NCI-H2196 (cell line): ENCODE measurements around the gene ZFAND4.
"Not testable (repeated sequence)": the region's sequence is repeated elsewhere in the genome, so short reads cannot be mapped to it uniquely, and the experiment has no call there.

ENCODE experiments used
- DNase-seq: peaks from one replicate; lab custom pipeline; 2025; ENCODE audit not compliant: unreplicated experiment; lab: John Stamatoyannopoulos, UW

Gene ZFAND4

DNA sequence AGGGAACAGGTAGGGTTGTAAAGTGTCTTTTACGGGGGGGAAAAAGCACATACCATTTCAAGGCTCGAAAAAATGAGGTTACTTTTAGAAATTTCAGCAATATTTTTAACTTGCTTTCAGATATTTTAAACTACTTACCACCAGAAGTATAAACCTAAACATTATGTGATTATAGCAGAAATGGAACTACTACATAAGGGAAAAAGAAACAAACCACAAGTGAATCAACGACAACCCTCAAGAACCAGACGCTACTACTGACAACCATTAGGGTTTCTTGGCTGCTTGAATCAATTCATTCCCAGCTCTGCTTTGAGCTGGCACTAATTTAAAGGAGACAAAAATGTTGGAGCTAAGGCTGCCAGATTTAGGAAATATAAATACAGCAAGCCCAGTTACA, 80.1 kb downstream of the ZFAND4 start:
- DNase-seq = no peak

DNA sequence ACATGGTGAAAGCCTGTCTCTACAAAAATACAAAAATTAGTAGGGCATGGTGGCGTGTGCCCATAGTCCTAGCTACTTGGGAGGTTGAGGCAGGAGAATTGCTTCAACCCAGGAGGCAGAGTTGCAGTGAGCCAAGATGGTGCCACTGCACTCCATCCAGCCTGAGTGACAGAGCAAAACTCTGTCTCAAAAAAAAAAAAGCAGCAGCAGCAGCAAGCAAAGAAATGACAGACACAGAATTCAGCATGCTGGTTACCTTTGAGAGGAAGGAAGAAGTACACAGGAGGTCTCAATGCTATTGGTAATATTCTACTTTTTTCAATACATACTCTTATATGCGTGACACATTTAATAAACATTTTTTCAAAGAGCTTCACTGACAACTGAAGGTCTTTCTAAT, 81.3 kb downstream of the ZFAND4 start:
- no peak for DNase-seq

DNA sequence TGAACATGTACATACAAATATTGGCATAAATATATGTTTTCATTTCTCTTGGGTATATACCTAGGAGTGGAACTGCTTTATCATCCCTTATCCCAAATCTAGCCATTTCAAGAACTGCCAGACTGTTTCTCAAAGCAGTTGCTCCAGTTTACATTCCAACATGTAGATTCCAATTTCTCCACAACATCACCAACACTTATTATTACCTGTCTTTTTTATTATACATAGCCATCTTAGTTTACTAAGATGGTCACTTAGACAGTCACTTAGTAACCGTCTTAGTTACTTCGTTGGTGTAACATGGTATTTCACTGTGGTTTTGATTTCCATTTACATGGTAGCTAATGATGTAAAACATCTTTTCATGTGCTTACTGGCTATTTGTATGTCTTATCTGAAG, 82.7 kb downstream of the ZFAND4 start:
- no peak for DNase-seq

DNA sequence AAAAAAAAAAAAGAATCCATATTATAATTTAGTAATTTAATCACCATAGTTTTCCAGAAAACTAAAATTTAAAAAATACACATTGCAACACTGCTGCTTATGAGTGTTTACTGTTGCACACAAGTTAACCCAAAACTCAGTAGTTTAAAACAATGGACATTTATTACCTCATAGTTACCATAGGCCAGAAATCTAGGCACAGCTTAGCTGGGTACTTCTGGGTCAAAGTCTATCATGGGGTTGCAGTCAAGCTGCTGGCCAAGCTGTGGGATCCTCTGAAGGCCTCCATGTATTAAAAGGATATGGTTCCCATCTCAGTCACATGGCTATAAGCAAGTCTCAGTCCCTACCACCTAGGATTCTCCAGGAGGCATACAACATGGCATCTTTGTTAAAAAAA, 83.6 kb downstream of the ZFAND4 start:
- no peak for DNase-seq

DNA sequence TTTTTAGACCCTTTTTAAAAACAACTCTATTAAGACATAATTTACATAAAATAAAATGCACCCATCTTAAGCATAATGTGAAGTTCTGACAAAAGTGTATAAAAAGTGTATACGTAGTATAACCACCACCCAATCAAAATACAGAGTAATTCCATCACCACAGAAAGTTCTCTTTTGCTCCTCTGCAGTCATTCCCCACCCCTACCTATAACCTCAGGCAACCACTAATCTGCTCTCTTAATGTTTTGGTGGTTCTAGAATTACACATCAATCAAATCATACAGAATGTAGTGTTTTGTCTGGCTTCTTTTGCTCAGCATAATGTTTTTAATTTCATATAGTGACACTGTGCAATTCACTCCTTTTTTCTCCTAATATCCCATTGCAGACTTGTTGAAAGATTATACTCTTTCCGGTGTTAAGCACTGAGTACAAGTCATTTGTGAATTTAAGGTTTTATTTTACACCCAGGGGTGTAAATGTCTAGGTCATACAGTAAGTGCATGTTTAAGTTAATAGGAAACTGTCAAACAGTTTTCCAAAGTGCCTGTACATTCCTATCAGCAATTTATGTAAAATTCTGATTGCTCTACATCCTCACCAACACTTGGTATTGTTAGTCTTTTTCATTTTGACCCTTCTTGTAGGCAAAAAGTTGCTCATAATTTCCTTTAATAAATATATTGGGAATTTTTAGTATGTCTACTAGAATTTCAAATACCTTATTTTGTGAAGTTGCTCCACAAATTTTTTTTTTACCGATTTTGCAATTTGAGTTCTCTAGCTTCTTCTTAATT, 86.3 kb downstream of the ZFAND4 start:
- no peak for DNase-seq

DNA sequence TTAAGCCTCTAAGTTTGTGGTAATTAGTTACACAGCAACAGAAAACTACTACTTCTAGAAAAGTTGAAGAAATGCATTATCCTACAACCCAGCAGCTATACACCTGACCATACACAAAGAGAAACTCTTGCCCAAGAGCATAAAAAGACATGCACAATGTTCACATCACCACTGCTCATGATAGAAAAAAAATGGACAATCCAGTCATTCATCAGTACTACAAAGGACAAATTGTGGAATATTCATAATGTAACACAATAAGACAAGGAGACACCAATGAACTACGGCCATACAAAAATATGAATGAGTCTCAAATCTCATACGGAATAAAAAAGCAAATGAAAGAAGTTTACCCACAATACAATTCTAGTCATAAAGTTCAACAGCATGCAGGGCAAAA, 87.4 kb downstream of the ZFAND4 start:
- no peak for DNase-seq

DNA sequence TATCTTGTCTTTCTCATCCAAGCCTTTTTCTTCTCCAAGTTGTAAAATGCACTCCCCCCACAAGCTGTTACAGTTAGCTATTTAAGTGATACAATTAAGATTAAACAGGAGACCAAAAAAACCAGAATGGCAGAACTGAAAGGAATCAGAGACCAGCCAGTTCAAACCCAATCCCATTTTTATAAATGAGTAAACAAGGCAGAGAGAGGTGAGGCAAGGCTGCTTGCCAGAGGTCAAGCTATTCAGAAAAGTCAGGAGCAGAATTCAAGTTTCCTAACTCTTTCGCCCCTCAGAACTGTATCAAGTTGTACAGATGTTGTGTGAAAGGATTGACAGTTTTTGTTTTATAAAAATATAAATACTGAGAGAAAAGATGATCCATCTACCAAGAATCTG, 90.2 kb downstream of the ZFAND4 start:
- no peak for DNase-seq

DNA sequence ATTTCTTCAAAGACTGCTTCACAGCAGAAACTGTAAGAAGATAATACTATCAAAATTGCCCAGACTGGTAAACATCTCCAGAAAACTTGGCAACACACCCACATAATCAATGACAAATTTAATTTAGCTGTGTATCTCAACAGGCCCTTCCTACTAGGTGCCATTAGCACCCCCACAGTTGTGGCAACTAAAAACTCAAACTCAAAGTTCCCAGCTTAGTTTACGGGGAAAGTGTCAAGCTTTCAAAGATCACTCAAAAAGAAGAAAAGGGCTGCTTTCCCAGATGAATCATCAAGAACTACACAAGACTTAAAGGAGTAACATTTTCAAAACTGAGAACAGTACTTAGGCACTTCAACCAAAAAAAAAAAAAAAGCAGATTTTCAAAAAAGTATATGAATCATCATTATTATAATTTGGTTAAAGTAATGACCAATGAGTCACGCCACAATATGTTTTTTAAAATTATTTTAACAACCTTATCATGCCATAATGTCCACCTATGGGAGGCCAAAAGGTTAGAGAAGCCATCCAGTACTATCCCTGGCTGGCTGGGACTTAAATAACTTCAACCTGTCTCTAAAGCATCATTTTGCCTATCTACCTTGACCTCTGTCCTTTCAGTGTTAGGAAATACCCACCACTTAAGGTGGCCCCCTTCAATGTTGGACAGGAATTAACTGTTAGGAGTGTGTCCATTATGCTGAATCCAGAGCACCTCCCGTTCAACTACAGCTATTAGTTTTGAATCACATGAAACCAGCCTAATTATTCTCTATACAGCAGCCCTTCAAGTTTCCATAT, 90.8 kb downstream of the ZFAND4 start:
- DNase-seq = no peak

DNA sequence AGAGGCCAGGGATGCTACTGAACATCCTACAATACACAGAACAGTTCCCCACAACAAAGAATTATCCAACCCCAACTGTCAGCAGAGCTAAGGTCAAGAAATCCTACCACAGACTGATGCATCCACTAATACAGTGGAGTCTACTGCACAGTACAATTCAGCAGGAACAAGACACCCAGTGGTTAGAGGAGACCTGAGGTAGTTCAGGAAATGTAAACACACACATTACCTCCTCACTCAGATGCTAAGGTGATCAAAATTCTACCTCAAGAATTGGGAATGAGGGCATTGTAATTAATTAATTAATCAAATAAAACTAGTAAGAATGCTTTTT, 91.4 kb downstream of the ZFAND4 start:
- no peak for DNase-seq

DNA sequence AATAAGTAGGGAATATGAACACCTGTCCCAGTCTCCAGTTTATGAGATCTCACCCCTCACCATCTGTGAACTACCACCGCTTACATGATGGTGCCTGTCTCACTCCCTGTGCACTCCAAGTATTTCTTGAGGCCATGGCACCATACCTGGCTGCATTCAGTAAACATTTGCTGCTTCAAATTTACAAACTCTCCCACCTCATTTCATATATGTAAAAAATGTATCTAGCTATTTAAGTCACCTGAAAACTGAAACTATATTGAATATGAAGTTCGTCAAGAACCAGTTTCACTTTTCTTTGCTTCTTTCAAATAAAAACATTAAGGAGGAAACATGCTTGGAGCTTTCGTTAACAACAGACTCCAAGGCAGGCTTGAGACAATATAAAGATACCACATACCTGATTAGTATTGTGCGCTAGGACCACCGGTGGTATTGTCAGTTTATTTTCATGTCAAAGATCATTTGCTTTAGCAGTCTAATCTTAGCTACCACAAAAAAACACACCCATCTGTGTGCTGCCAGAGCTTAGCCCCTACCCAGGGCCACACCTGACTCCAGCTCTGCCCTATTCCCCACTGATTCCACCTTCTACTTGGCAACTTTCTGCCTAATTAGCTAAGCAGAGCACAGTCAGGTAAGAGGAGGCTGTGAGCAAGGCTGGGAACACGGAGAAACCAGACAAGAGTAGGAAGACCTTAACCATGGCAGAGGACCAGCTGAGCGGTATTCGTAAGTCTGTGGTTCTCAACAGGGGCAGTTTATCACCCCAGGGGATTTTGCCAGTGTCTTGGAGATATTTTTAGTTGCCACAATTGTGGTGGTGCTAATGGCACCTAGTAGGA, 92.0 kb downstream of the ZFAND4 start:
- no peak for DNase-seq

DNA sequence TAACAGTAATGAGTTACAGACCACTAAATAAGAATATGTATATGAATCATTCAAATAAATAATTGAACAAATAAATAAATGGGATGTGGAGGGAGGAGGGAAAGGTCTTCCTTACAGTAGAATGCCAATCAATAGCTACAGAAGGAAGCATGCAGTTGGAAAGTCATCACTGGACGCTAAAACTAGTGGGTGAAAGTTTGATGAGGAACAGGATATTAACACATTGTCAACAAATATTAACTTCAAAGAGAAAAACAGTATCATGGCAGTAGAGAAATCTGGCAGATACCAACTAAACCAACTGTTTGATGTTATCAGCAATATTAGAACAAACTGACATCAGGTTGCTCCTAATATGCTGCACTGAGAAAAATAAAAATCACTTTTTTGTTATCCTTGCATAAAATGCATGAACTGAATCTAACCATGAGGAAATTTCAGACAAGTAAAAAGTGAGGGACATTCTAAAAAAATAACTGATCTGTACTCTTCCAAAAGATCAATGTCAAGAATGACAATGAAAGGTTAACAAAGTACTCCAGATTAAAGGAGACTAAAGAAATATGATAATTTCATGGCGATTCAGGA, 94.1 kb downstream of the ZFAND4 start:
- DNase-seq = no peak

DNA sequence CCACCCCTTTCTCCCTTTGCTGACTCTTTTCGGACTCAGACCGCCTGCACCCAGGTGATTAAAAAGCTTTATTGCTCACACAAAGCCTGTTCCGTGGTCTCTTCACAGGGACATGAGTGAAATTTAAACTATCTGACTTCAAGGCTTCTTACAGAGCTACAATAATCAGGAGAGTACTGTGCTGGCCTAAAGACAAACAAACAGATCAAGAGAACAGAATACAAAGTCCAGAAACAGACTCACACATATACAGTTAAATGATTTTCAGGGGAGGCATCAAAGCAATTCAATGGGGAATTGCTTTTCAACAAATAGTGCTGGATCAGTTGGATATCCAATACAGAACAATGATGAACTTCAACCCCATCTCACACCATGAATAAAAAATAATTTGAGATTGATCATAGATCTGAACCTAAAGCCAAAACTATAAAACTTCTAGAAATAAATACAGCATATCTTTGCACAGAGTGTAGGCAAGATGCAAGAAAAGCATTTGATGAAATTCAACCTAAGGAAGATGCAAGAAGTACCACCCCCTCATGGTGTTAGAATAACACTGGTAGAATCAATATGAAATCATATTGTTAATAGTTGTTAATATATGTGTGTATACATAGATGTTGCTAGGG, 96.5 kb downstream of the ZFAND4 start:
- DNase-seq = no peak

DNA sequence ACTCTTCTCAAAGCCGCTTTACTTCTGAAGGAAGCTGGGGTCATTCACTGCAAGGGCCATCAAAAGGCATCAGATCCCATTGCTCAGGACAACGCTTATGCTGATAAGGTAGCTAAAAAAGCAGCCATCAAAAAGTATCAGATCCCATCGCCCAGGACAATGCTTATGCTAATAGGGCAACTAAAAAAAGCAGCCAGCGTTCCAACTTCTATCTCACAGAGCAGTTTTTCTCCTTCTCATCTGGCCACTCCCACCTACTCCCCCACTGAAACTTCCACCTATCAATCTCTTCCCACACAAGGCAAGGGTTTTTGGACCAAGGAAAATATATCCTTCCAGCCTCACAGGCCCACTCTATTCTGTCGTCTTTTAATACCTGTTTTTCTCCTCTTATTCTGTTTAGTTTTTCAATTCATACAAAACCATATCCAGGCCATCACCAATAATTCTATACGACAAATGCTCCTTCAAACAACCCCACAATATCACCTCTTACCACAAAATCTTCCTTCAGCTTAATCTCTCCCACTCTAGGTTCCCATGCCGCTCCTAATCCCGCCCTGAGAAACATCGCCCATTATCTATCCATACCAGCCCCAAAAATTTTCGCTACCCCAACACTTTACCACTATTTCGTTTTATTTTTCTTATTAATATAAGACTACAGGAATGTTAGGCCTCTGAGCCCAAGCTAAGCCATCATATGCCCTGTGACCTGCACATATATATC, 97.4 kb downstream of the ZFAND4 start:
- DNase-seq = not testable (repeated sequence)

DNA sequence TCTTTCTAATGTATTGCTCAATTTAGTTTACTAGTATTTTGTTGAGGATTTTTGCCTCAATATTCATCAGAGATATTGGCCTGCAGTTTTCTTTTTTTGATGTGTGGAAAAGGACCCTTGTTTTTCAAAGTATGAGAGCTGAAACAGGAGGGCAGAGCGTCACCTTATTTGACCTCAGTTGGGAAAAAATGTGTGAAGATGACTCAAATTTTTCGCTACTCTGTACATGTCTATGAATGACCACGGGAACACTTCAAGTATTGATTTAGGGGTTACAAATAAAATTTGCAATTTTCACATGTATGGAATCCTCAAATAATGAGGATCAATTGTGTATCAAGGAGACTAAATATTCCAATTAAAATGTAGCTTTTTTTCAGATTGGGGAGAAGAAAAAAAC, 103.1 kb downstream of the ZFAND4 start:
- DNase-seq = no peak

DNA sequence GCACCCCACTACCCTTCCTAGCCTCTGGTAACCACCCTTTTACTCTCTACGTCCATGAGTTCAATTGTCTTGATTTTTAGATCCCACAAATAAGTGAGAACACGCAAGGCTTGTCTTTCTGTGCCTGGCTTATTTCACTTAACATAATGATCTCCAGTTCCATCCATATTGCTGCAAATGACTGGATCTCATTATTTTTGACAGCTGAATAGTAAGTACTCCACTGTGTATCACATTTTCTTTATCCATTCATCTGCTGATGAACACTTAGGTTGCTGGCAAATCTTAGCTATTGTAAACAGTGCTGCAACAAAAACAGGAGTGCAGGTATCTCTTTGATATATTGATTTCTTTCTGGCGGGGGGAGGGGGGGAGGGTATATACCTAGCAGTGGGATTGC, 106.2 kb downstream of the ZFAND4 start:
- no peak for DNase-seq
